ENCODE results near the gene LAYN. TPM values are rescaled to one million over a fixed set of nuclear protein-coding genes. Genes with fewer than 3 reads are reported as not detected.

LAYN gene
- total RNA-seq, 1 donor from 2014 or later: 0.98 TPM

DNA sequence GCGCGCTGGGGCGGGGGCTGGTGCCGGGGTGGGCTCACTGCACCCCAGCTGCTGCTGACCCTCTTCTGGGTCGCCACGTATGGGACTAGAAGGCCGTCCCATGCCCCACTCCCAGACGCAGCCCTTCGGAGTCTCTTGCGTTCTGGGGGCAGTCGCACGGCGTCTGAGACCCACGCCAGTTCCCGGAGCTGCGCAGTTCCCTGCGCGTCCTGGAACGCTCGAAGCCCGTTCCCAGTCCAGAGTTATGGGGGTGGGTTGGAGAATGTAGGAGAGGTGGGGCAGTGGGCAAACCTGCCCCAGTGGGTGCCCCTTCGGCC, 375 bp downstream of the LAYN start:
- TF ChIP-seq, protein P1, sequence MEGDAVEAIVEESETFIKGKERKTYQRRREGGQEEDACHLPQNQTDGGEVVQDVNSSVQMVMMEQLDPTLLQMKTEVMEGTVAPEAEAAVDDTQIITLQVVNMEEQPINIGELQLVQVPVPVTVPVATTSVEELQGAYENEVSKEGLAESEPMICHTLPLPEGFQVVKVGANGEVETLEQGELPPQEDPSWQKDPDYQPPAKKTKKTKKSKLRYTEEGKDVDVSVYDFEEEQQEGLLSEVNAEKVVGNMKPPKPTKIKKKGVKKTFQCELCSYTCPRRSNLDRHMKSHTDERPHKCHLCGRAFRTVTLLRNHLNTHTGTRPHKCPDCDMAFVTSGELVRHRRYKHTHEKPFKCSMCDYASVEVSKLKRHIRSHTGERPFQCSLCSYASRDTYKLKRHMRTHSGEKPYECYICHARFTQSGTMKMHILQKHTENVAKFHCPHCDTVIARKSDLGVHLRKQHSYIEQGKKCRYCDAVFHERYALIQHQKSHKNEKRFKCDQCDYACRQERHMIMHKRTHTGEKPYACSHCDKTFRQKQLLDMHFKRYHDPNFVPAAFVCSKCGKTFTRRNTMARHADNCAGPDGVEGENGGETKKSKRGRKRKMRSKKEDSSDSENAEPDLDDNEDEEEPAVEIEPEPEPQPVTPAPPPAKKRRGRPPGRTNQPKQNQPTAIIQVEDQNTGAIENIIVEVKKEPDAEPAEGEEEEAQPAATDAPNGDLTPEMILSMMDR (IDR thresholded peaks at IDR 0.05; ENCODE audit: partially characterized antibody, unreplicated experiment): no peak
- no peaks in the 10 kb centered on the region for H3K36me3 Mint-ChIP-seq (ENCODE audit: unreplicated experiment)

DNA sequence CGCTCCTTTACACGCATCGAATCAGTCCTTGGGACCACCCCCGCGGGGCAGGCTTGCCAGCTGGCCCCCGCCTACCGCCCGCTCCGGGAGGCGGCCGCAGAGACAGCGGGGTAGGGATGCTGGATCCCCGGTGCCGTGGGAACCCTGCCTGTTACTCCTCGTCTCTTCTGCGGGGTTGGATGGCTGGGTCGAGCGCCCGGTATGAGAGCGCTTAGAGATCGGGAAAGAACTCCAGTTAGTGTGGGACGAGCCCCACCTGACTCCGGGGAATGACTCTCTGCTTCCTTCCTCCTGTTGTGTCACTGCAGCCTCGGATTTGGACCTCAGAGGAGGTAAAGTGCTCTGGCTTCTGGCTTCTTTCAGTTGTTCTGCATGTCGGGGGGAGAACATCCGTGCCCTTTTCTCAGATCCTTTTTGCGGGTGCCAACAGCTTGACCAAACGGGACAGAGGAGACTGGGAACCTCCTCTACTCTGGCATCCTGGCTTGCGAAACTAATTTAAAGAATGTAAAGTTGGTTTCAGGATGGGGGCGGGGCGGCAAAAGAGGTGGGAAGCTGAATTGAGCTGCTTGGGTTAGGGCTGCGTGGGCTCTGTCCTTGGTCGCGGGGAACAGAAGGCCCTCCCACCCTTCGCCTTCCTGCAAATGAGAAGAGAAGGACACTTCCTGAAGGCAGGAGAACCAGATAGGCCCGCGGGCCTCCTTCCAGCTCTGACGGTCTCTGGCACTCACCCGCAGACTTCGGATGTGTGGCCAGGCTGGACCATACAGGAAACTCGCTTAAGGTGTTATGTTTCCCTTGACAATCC, 938 bp downstream of the LAYN start:
- peak; percentile 32 for DNase-seq
- TF ChIP-seq, protein P1 (IDR thresholded peaks at IDR 0.05; ENCODE audit: partially characterized antibody, unreplicated experiment): no peak
- Mint-ChIP-seq H3K27ac (ENCODE audit: unreplicated experiment) (no peak overlapping the region), H3K4me3 (ENCODE audit: unreplicated experiment) (peak overlapping the region; percentile 78), H3K4me1 (ENCODE audit: low read depth, unreplicated experiment) (peaks cover 23% of the 10 kb centered on the region), H3K36me3 (ENCODE audit: unreplicated experiment) (no peaks in the 10 kb centered on the region), H3K27me3 (ENCODE audit: unreplicated experiment) (peaks cover 3% of the 10 kb centered on the region), H3K9me3 (ENCODE audit: unreplicated experiment) (peaks cover 2% of the 10 kb centered on the region)

More for the DNA sequence above, 375 bp downstream of the LAYN start:
- H3K4me3 Mint-ChIP-seq (ENCODE audit: unreplicated experiment): peak overlapping the region; percentile 51
- peaks cover 3% of the 10 kb centered on the region for H3K27me3 Mint-ChIP-seq (ENCODE audit: unreplicated experiment)
- H3K4me1 Mint-ChIP-seq (ENCODE audit: low read depth, unreplicated experiment): peaks cover 19% of the 10 kb centered on the region
- H3K9me3 Mint-ChIP-seq (ENCODE audit: unreplicated experiment): peaks cover 2% of the 10 kb centered on the region
- DNase-seq: no peak
- H3K27ac Mint-ChIP-seq (ENCODE audit: unreplicated experiment): no peak overlapping the region

GRCh38 chr11:111542606-111543275, 2.2 kb downstream of the LAYN start:
- H3K27ac Mint-ChIP-seq (ENCODE audit: unreplicated experiment): no peak overlapping the region
- TF ChIP-seq, protein P1 (IDR thresholded peaks at IDR 0.05; ENCODE audit: partially characterized antibody, unreplicated experiment): no peak
- peaks cover 2% of the 10 kb centered on the region for H3K9me3 Mint-ChIP-seq (ENCODE audit: unreplicated experiment)
- no peaks in the 10 kb centered on the region for H3K36me3 Mint-ChIP-seq (ENCODE audit: unreplicated experiment)
- peaks cover 3% of the 10 kb centered on the region for H3K27me3 Mint-ChIP-seq (ENCODE audit: unreplicated experiment)
- H3K4me1 Mint-ChIP-seq (ENCODE audit: low read depth, unreplicated experiment): peaks cover 23% of the 10 kb centered on the region
- no peak for DNase-seq
- no peak overlapping the region for H3K4me3 Mint-ChIP-seq (ENCODE audit: unreplicated experiment)

DNA sequence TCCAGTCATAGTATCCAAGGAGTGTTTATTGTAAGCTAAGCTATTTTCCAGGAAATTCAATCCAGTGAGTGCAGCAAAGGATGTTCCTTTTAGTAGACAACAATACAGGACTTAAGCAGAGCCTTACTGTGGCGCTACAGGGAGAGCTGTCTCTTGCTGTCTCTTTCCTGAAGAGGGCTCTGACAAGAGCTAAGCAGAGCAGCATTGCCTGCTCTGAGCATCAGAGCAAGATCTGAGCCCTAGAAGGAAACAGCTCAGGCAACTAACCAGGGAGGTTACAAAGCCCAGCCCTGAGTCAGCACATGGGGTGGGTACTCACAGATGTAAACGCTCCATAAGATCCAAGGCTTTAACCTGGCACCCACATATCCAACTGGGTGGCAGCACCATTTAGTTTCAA, 8.0 kb downstream of the LAYN start:
- H3K27ac Mint-ChIP-seq (ENCODE audit: unreplicated experiment): no peak overlapping the region

More for the DNA sequence above, 8.0 kb downstream of the LAYN start:
- Mint-ChIP-seq H3K27me3 (ENCODE audit: unreplicated experiment) (no peaks in the 10 kb centered on the region), H3K9me3 (ENCODE audit: unreplicated experiment) (peaks cover 3% of the 10 kb centered on the region), H3K4me3 (ENCODE audit: unreplicated experiment) (no peak overlapping the region), H3K4me1 (ENCODE audit: low read depth, unreplicated experiment) (peaks cover 15% of the 10 kb centered on the region), H3K36me3 (ENCODE audit: unreplicated experiment) (no peaks in the 10 kb centered on the region)
- DNase-seq: no peak
- TF ChIP-seq, protein P1 (IDR thresholded peaks at IDR 0.05; ENCODE audit: partially characterized antibody, unreplicated experiment): no peak

All from glutamatergic neuron (in vitro differentiated cells).